ENCODE results near the gene CCNL1. TPM values are rescaled to one million over a fixed set of nuclear protein-coding genes. Genes with fewer than 3 reads are reported as not detected.
"Not testable (repeated sequence)": the region's sequence is repeated elsewhere in the genome, so short reads cannot be mapped to it uniquely, and the experiment has no call there.

CCNL1 gene
- 86.7 and 138 TPM in 2 replicates for total RNA-seq (ENCODE audit: low replicate concordance)

DNA sequence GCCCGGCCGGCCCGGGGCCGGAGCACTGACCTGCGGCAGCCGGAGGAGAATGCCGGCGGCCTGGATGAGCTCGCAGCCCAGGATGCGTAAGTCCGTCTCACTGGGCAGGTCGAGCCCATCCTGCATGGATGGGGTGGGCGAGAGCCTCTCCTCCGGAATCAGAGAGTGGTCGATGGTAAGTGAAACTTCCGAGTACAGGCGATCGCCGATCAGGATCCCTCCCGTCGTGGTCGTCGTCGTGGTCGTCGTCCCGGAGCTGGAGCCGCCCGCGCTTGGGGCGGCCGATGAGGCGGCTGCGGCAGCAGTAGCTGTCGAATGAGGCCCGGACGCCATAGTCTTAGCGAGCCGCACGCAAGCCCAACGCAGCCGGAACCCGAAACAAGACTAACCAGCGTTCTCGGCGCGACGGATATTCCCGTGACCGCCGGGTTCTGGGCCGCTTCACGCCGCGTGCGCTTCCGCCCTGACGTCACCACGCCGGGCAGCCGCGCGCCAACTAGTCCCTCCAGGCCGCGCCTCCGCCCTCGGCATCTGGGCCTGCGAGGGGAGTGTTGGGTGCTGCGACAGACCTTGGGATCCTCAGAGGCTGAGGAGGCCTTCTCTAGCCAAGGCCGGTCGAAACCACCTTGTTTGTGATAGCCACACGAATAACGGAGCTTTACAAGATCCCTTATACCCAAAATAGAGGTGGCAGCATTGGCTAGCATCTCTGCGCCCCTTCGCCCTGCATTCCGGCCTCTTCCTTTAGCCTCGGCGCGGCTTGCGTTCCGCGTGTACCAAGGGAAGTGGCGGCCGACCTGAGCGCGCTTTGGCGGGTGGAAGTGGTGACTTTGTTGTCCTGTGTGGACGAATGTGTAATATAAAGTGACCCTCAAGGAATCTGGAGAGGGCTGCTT, at the start of gene CCNL1:
CCNL1 (minus strand) TSS at position 386 of the 896 bp plus-strand sequence; CDS start at position 333, 53 bp downstream.
- peak; percentile 98 for DNase-seq (ENCODE audit: low read depth)
- peak within 1 kb of the TSS; percentile 88 for H3K4me3 ChIP-seq (ENCODE audit: low read depth, low read length)
- TF ChIP-seq, protein P1, sequence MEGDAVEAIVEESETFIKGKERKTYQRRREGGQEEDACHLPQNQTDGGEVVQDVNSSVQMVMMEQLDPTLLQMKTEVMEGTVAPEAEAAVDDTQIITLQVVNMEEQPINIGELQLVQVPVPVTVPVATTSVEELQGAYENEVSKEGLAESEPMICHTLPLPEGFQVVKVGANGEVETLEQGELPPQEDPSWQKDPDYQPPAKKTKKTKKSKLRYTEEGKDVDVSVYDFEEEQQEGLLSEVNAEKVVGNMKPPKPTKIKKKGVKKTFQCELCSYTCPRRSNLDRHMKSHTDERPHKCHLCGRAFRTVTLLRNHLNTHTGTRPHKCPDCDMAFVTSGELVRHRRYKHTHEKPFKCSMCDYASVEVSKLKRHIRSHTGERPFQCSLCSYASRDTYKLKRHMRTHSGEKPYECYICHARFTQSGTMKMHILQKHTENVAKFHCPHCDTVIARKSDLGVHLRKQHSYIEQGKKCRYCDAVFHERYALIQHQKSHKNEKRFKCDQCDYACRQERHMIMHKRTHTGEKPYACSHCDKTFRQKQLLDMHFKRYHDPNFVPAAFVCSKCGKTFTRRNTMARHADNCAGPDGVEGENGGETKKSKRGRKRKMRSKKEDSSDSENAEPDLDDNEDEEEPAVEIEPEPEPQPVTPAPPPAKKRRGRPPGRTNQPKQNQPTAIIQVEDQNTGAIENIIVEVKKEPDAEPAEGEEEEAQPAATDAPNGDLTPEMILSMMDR (IDR thresholded peaks at IDR 0.05; ENCODE audit: insufficient read depth, low read length) = no peak

DNA sequence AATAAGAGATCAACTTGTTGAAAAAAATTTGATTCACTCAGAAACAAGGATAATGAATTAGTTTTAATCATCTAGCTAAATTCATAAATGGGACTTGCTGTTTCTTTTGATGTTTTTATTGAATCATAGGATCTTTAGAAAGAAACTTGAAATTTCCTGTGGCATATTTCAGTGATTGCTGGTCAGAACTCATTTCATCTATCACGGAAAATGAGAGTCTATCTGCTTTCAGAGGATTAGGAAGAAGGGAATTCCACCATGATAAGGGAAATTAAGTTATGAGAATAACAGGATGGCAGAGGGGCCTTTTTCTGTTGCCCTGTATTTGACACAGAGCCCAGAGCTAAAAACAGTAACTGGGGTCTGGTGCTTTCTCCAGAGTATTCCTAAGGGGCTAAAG, 44.9 kb upstream of the CCNL1 start:
- no peak overlapping the region for H3K4me3 ChIP-seq (ENCODE audit: low read depth, low read length)
- TF ChIP-seq, protein P1 (IDR thresholded peaks at IDR 0.05; ENCODE audit: insufficient read depth, low read length) = no peak
- DNase-seq (ENCODE audit: low read depth) = peak; percentile 25

DNA sequence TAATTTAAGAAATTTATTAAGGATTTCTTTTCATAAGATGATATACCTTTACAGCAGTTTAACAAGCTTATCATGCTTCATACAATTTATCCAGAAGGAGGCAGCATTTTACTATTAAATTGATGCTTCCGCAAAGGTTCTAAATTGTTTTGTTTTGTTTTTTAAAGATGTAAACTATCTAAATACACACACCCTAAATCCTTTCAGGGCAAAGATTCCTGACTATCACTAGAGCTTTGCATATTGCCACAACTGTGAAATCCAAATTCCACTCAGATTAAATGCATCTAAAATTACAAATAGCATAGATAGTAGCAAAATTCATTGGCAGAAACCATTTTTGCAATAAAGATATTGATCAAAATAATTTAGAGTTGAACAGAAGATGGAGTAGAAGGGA, 44.5 kb upstream of the CCNL1 start:
- TF ChIP-seq, protein P1 (IDR thresholded peaks at IDR 0.05; ENCODE audit: insufficient read depth, low read length) = peak; percentile 57
- DNase-seq (ENCODE audit: low read depth) = peak; percentile 85
- H3K4me3 ChIP-seq (ENCODE audit: low read depth, low read length) = no peak overlapping the region

DNA sequence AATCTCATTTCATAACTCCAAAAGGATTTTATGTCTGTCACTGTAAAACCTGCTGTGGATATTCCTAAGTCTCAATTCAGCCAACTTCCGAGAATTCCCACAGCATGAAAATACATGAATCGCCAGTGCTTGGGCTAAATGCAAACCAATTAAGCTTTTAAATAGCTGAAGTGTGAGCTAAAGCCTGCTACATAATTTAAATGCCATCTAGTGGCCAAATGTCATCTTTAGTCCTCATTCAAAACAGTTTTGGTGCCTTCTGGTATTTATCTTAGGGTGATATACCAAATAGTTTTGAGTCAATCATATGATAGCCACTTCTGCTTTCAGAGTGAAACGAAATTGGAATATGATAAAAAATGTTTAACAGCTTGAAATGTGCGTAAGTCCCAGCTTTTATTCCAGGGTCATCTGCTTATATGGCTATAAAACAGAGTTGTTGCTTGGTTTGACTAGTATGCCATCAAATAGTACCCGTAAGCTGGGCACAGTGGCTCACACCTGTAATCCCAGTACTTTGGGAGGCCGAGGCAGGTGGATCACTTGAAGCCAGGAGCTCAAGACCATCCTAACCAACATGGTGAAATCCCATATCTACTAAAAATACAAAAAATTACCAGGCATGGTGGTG, 41.8 kb upstream of the CCNL1 start:
- DNase-seq (ENCODE audit: low read depth) = peak; percentile 76

DNA sequence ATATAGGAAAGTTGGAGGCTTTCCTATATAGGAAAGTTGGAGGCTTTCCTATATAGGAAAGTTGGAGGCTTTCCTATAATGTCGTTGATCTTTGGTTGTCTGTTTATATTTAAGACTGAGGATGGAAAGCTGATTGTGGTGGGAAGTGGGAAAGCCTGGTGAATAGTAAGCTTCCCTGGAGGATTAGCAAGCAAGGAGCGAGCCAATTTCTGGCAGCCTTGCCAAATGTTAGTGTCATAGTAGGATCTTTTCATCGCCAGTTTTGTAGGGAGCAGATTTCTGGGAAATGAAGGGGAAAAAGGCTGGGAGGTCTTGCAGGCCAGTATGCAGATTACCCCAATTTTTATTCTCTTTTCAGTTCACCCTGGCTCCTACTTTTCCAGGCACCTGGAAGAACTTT, 39.9 kb upstream of the CCNL1 start:
- TF ChIP-seq, protein P1 (IDR thresholded peaks at IDR 0.05; ENCODE audit: insufficient read depth, low read length) = no peak
- peak; percentile 78 for DNase-seq (ENCODE audit: low read depth)
- H3K4me3 ChIP-seq (ENCODE audit: low read depth, low read length) = no peak overlapping the region

More for the DNA sequence above, 41.8 kb upstream of the CCNL1 start:
- H3K4me3 ChIP-seq (ENCODE audit: low read depth, low read length) = no peak overlapping the region
- TF ChIP-seq, protein P1 (IDR thresholded peaks at IDR 0.05; ENCODE audit: insufficient read depth, low read length) = peak; percentile 48

DNA sequence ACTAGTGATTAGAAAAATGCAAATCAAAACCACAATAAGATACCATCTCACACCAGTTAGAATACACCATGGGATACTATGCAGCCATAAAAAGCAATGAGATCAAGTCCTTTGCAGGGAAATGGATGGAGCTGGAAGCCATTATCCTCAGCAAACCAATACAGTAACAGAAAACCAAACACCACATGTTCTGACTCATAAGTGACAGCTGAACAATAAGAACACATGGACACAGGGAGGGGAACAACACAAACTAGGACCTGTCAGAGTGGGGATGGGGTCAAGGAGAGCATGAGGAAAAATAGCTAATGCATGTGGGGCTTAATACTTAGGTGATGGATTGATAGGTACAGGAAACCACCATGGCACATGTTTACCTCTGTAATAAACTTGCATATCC, 36.0 kb upstream of the CCNL1 start:
- TF ChIP-seq, protein P1 (IDR thresholded peaks at IDR 0.05; ENCODE audit: insufficient read depth, low read length) = no peak
- H3K4me3 ChIP-seq (ENCODE audit: low read depth, low read length) = no peak overlapping the region
- no peak for DNase-seq (ENCODE audit: low read depth)

DNA sequence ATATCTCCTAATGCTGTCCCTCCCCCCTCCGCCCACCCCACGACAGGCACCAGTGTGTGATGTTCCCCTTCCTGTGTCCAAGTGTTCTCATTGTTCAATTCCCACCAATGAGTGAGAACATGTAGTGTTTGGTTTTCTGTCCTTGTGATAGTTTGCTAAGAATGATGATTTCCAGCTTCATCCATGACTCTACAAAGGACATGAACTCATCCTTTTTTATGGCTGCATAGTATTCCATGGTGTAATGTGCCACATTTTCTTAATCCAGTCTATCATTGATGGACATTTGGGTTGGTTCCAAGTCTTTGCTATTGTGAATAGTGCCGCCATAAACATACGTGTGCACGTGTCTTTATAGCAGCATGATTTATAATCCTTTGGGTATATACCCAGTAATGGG, 31.2 kb upstream of the CCNL1 start:
- not testable (repeated sequence) for H3K4me3 ChIP-seq (ENCODE audit: low read depth, low read length); DNase-seq (ENCODE audit: low read depth)
